Activated naive CD4-positive, alpha-beta T cell treated with anti-CD3 and anti-CD28 coated beads, Interleukin-2, amount 50 U/mL, for 72 hours (primary cell): ENCODE data around the gene SIRT3. TPM values are rescaled to one million over a fixed set of nuclear protein-coding genes. Genes with fewer than 3 reads are reported as not detected.

Source experiments
- ATAC-seq, 2 donors: fragments of 150-1000 bp; cut with Tn5 transposase; 2 replicates each; pipeline ENCODE4 v1.10.0; 2021; ENCODE audit warnings: mild to moderate bottlenecking in 2 of 2, moderate library complexity in 2 of 2
- DNase-seq, 2 donors: peaks; one replicate each; pipeline ENCODE4 v3.0.0; 2021 to 2022; ENCODE audit warnings: low spot score in 2 of 2
- H3K27ac Mint-ChIP-seq, 2 donors: one replicate each; pipeline ENCODE4 v1.8.0; 2022; ENCODE audit warnings: mild to moderate bottlenecking in 2 of 2, mixed read lengths in 2 of 2
- H3K36me3 Mint-ChIP-seq, 2 donors: one replicate each; pipeline ENCODE4 v1.8.0; 2022; ENCODE audit warnings: mixed read lengths in 2 of 2
- H3K9me3 Mint-ChIP-seq, 2 donors: one replicate each; pipeline ENCODE4 v1.8.0; 2022; ENCODE audit warnings: mixed read lengths in 2 of 2
- total RNA-seq, 2 donors: library from RNA; stranded (reverse); gene quantifications; one replicate each; pipeline ENCODE4 v1.2.3, GENCODE V29; 2022

Gene SIRT3
- total RNA-seq, 2 donors from 2014 or later, result 11.7 to 38.7 TPM

GRCh38 chr11:214083-214482 is 22.1 kb downstream of the SIRT3 start:
- Mint-ChIP-seq H3K27ac (peak overlapping the region in 1 of 2 donors; percentile 52), H3K9me3 (no peaks in the 10 kb centered on the region), H3K36me3 (peaks cover 23 to 24% of the 10 kb centered on the region in 2 donors)
- DNase-seq (no peak), ATAC-seq (no peak)

DNA sequence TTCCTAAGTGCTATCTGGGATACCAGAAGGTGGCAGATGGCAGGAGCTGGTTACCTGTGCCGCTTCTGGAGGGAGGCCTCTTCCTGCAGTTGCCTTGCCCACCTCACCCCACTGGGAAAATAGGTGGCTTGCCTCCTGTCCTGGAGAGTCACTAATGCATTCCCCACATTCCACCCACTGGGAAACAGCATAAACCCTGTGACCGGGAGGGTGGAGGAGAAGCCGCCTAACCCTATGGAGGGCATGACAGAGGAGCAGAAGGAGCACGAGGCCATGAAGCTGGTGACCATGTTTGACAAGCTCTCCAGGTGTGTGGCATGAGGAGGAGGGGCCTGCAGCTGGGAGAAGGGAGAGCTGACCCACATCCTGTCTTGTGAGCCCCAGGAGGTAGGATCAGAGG is 23.0 kb downstream of the SIRT3 start:
- Mint-ChIP-seq H3K9me3 (no peaks in the 10 kb centered on the region), H3K27ac (peak overlapping the region; percentile 44 to 99), H3K36me3 (peaks cover 28% of the 10 kb centered on the region in 2 donors)
- ATAC-seq (no peak), DNase-seq (no peak)

DNA sequence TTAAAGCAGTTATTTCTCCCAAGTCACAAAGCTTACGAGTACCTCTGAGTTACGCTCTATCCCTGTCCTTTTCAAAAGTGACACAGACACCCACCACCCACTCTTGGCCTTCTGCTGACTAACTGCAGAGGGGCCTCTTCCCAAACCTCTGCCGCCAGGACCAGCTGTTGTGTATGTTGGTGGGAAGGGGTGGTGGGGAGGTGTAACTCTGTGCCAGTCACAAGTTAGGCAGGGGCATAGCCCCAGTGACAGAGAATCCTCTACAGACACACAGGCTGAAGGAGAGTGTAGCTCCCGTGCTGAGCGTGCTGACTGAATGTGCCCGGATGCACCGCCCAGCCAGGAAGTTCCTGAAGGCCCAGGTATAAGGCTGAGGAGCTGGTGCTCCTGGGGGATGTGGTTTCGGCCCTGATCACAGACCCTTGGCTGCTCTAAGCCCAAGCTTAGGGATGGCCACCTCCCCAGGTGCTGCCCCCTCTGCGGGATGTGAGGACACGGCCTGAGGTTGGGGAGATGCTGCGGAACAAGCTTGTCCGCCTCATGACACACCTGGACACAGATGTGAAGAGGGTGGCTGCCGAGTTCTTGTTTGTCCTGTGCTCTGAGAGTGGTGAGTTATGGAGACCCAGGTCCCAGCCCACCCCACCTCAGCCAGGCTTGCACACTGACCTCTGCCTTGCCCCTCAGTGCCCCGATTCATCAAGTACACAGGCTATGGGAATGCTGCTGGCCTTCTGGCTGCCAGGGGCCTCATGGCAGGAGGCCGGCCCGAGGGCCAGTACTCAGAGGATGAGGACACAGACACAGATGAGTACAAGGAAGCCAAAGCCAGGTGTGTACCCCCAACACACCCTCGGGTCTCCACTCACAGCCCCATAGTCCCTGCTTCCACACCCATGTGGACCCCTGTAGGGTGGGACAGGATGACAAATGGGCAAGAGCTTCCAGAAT is 23.7 kb downstream of the SIRT3 start:
- DNase-seq, result peak in 1 of 2 donors; percentile 50
- peaks cover 34 to 35% of the 10 kb centered on the region in 2 donors for H3K36me3 Mint-ChIP-seq
- no peaks in the 10 kb centered on the region for H3K9me3 Mint-ChIP-seq
- ATAC-seq, result no peak
- H3K27ac Mint-ChIP-seq, result peak overlapping the region; percentile 82 to 99

- ATAC-seq, result no peak
- Mint-ChIP-seq H3K27ac (peak overlapping the region; percentile 82 to 99), H3K9me3 (no peaks in the 10 kb centered on the region), H3K36me3 (peaks cover 41% of the 10 kb centered on the region in 2 donors)
- no peak for DNase-seq
These were observed 24.4 kb downstream of the SIRT3 start for GRCh38 chr11:211741-212140.

DNA sequence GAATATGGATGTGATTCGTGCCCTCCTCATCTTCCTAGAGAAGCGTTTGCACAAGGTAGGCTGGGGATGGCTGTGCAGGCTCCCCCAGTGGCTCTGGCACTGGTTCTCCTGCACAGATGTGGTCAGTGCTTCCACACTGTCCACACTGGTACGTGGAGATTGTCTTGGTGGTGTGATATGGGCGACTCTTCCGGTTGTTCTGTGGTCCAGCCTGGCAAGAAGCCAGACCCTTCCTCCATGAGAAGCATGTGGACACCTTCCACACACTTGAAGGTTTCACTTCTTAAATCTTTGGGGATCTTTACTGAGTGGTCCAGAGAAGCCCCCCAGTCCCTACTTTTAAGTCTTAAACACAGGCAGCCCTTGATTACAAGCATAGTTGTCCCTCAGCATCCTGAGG is 24.8 kb downstream of the SIRT3 start:
- peak overlapping the region; percentile 82 to 99 for H3K27ac Mint-ChIP-seq
- DNase-seq (no peak), ATAC-seq (no peak)
- peaks cover 45% of the 10 kb centered on the region in 2 donors for H3K36me3 Mint-ChIP-seq
- H3K9me3 Mint-ChIP-seq, result no peaks in the 10 kb centered on the region

- DNase-seq, result peak in 1 of 2 donors; percentile 1
- H3K27ac Mint-ChIP-seq, result peak overlapping the region; percentile 82 to 99
- H3K9me3 Mint-ChIP-seq, result no peaks in the 10 kb centered on the region
- peaks cover 45 to 50% of the 10 kb centered on the region in 2 donors for H3K36me3 Mint-ChIP-seq
- ATAC-seq, result no peak
These were observed 25.4 kb downstream of the SIRT3 start for GRCh38 chr11:210803-211180.

DNA sequence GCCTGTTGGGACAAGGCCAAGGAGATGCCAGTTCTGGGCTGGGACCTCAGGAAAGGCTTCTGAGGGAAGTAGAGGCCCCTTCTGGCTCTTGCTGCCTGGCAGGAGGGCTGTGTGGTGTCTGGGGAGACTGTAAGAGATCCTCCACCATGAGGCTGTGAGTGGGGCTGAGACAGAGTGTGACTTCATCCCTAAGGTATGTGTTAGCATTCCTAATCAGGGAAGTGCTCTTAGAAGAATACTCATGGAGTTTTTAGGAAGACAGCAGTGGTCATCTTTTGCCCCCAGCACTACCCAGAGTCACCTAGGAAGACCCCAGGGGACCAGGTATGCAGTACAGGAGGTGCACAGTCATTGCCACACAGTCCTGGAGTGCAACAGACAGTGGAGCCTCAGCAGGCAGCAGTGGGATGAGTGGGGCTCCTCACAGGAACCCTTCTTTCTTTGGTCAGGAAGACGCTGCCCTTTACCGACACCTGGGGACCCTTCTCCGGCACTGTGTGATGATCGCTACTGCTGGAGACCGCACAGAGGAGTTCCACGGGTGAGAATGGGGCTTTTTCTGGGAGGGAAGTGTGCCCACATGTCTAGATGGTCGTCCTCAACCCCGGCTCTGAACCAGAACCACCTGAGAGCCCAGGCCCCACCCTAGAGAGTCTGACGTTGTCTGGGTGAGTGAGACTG is 25.9 kb downstream of the SIRT3 start:
- DNase-seq, result peak in 1 of 2 donors; percentile 2
- ATAC-seq, result no peak
- Mint-ChIP-seq H3K36me3 (peaks cover 45 to 50% of the 10 kb centered on the region in 2 donors), H3K27ac (peak overlapping the region; percentile 82 to 99), H3K9me3 (no peaks in the 10 kb centered on the region)

GRCh38 chr11:209275-210121 is 26.6 kb downstream of the SIRT3 start:
- peaks cover 45 to 50% of the 10 kb centered on the region in 2 donors for H3K36me3 Mint-ChIP-seq
- H3K9me3 Mint-ChIP-seq, result no peaks in the 10 kb centered on the region
- peak overlapping the region; percentile 84 to 99 for H3K27ac Mint-ChIP-seq
- ATAC-seq, result no peak
- peak in 1 of 2 donors; percentile 7 for DNase-seq

GRCh38 chr11:208917-209260 is 27.3 kb downstream of the SIRT3 start:
- peak; percentile 2 to 5 for ATAC-seq
- H3K36me3 Mint-ChIP-seq, result peaks cover 45 to 50% of the 10 kb centered on the region in 2 donors
- H3K9me3 Mint-ChIP-seq, result no peaks in the 10 kb centered on the region
- peak overlapping the region; percentile 84 to 99 for H3K27ac Mint-ChIP-seq
- no peak for DNase-seq

GRCh38 chr11:208181-208916 is 27.8 kb downstream of the SIRT3 start:
- Mint-ChIP-seq H3K36me3 (peaks cover 47 to 50% of the 10 kb centered on the region in 2 donors), H3K9me3 (no peaks in the 10 kb centered on the region), H3K27ac (peak overlapping the region; percentile 99)
- ATAC-seq, result peak; percentile 53 to 72
- DNase-seq, result peak; percentile 80 to 87

- Mint-ChIP-seq H3K9me3 (no peaks in the 10 kb centered on the region), H3K27ac (peak overlapping the region; percentile 99), H3K36me3 (peaks cover 46 to 48% of the 10 kb centered on the region in 2 donors)
- ATAC-seq (peak; percentile 19 to 21), DNase-seq (no peak)
These were observed 28.3 kb downstream of the SIRT3 start for GRCh38 chr11:207863-208180.

DNA sequence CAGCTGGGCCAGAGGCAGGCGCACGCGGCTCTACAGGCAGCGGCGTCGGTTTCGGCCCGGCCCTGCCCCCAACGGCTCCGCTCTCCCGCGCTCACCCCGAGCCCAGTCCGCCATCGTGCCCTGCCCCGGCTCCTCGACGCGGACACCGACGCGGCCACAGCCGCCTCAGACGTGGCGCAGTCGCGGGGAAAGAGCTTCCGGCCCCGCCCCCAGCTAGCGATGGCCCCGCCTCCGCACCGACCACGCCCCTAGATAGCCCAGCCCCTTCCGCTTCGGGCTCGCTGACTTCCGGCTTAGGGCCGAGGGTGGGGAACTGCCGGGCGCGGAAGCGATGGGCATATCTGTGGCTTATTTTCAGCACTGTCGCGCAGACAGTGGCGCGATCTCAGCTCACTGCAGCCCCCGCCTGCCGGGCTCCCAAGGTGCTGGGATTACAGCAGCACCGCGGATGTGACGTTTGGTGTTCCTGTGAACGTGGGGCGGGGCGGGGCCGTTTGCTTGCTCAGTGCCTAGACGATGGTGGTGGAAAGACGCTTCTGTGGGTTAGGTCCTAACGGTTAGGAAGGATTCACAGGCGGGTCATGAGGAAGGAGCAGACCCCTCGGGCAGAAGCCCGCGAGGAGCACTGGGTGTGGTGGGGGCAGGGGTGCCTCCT is 28.8 kb downstream of the SIRT3 start, which contains the start of the genes BET1L and RIC8A:
BET1L (minus strand) TSS at position 192 of the 655 bp plus-strand sequence; CDS start at position 114, 78 bp downstream.
RIC8A (plus strand) TSS at position 501 of the 655 bp plus-strand sequence. CDS start 1,147 bp downstream, outside the sequence.
- Mint-ChIP-seq H3K36me3 (peaks cover 46 to 49% of the 10 kb centered on the region in 2 donors), H3K9me3 (no peaks in the 10 kb centered on the region), H3K27ac (peak within 1 kb of the TSS; percentile 99 to 100)
- peak; percentile 94 to 97 for DNase-seq
- ATAC-seq, result peak; percentile 80 to 87

- H3K9me3 Mint-ChIP-seq, result no peaks in the 10 kb centered on the region
- H3K36me3 Mint-ChIP-seq, result peaks cover 46 to 49% of the 10 kb centered on the region in 2 donors
- DNase-seq (peak in 1 of 2 donors; percentile 24), ATAC-seq (no peak)
- peak overlapping the region; percentile 99 to 100 for H3K27ac Mint-ChIP-seq
These were observed 29.5 kb downstream of the SIRT3 start for GRCh38 chr11:206526-207207.

DNA sequence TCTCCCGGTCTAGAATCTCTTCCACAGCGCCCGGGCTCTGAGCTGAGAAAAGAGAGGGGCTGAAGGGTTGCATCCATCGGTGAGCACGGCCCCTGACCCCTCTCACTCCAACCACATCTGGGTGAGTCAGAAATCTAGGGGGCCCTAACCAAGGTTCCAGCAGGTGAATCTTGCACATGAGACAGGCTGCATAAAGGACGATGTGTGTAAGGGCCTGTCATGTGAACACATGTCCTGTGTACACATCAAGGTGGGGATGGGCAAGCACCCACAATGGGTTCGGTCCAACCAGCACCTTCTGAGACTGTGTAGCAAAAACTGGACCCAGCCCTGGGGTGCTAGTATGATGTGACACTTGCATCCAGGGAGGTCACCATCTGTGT is 30.1 kb downstream of the SIRT3 start:
- ATAC-seq (no peak), DNase-seq (peak in 1 of 2 donors; percentile 2)
- Mint-ChIP-seq H3K9me3 (no peaks in the 10 kb centered on the region), H3K36me3 (peaks cover 41 to 44% of the 10 kb centered on the region in 2 donors), H3K27ac (peak overlapping the region; percentile 99 to 100)
